Liver (tissue), 9 donors: Measurements from ENCODE around the gene NAA11. TPM values are rescaled to one million over a fixed set of nuclear protein-coding genes. Genes with fewer than 3 reads are reported as not detected.

Source experiments
- DNase-seq: peaks from one replicate; pipeline ENCODE4 v3.0.0-alpha.2; 2017; ENCODE audit warnings: low spot score
- H3K27ac ChIP-seq, 2 donors: one replicate each; pipeline ENCODE4 v1.7.0; 2013; ENCODE audit warnings: inconsistent platforms in 2 of 2, low read length in 2 of 2, control low read depth in 1 of 2, low read depth in 1 of 2, mild to moderate bottlenecking in 1 of 2
- H3K27me3 ChIP-seq, 4 donors: one replicate each; pipeline versions ENCODE4 v1.6.1 to v1.7.0; 2013; ENCODE audit warnings: low read length in 3 of 4, inconsistent platforms in 1 of 4, mild to moderate bottlenecking in 1 of 4, moderate library complexity in 1 of 4; ENCODE audit not compliant: control insufficient read depth in 4 of 4, insufficient read depth in 4 of 4
- H3K36me3 ChIP-seq, 4 donors: one replicate each; pipeline versions ENCODE4 v1.6.1 to v1.7.0; 2013; ENCODE audit warnings: low read length in 3 of 4, mild to moderate bottlenecking in 3 of 4, low read depth in 1 of 4, moderate library complexity in 1 of 4; ENCODE audit not compliant: control insufficient read depth in 4 of 4, insufficient read depth in 3 of 4
- H3K4me1 ChIP-seq, 4 donors: one replicate each; pipeline versions ENCODE4 v1.6.1 to v1.7.0; 2013; ENCODE audit warnings: low read length in 3 of 4, mild to moderate bottlenecking in 3 of 4, moderate library complexity in 1 of 4; ENCODE audit not compliant: control insufficient read depth in 4 of 4, insufficient read depth in 4 of 4
- H3K4me3 ChIP-seq, 3 donors: one replicate each; pipeline versions ENCODE4 v1.6.1 to v1.7.0; 2013; ENCODE audit warnings: low read length in 3 of 3, control low read depth in 1 of 3, low read depth in 1 of 3, mild to moderate bottlenecking in 1 of 3
- H3K9ac ChIP-seq, 2 donors: one replicate each; pipeline ENCODE4 v1.7.0; 2013; ENCODE audit warnings: low read length in 2 of 2, mild to moderate bottlenecking in 2 of 2, moderate library complexity in 2 of 2, control low read depth in 1 of 2, low read depth in 1 of 2
- H3K9me3 ChIP-seq, 4 donors: one replicate each; pipeline versions ENCODE4 v1.6.1 to v1.7.0; 2013; ENCODE audit warnings: low read length in 3 of 4; ENCODE audit not compliant: control insufficient read depth in 4 of 4
- EGR1 ChIP-seq, 2 donors: IDR thresholded peaks; 2 replicates each; pipeline ENCODE4 v1.6.1; 2016 to 2018; ENCODE audit warnings: antibody characterized with exemption in 2 of 2, low read depth in 2 of 2
- FOXA1 ChIP-seq: IDR thresholded peaks from 2 replicates; pipeline ENCODE4 v1.6.1; 2016; ENCODE audit warnings: antibody characterized with exemption
- HNF4A ChIP-seq, 2 donors: conservative IDR thresholded peaks; 2 replicates each; pipeline ENCODE4 v1.6.1; 2016; ENCODE audit warnings: antibody characterized with exemption in 2 of 2, mild to moderate bottlenecking in 2 of 2
- HNF4G ChIP-seq: IDR thresholded peaks from 2 replicates; pipeline ENCODE4 v1.6.1; 2016; ENCODE audit warnings: antibody characterized with exemption
- JUND ChIP-seq, 2 donors: IDR thresholded peaks; 2 replicates each; pipeline ENCODE4 v1.6.1; 2016; ENCODE audit warnings: antibody characterized with exemption in 2 of 2
- NR2F2 ChIP-seq: IDR thresholded peaks from 2 replicates; pipeline ENCODE4 v1.6.1; 2016; ENCODE audit warnings: antibody characterized with exemption
- RAD21 ChIP-seq, 2 donors: IDR thresholded peaks; 2 replicates each; pipeline ENCODE4 v1.6.1; 2016; ENCODE audit warnings: antibody characterized with exemption in 2 of 2, mild to moderate bottlenecking in 2 of 2
- RXRA ChIP-seq, 2 donors: IDR thresholded peaks; 2 replicates each; pipeline ENCODE4 v1.6.1; 2017 to 2018; ENCODE audit warnings: antibody characterized with exemption in 2 of 2, mild to moderate bottlenecking in 1 of 2
- TAF1 ChIP-seq: conservative IDR thresholded peaks from 2 replicates; pipeline ENCODE4 v1.6.1; 2016; ENCODE audit warnings: antibody characterized with exemption, mild to moderate bottlenecking
- WGBS: extraction: QIAGEN DNeasy Blood & Tissue Kit; methylation state at CpG from one replicate; pipeline ENCODE4 v1.1.7; 2013; 5-methylcytosine and 5-hydroxymethylcytosine counted together
- polyA plus RNA-seq, 2 donors: library from polyadenylated mRNA; stranded (reverse) in 1 of 2; unstranded in 1 of 2; fragments of 200-250 nt in 1 of 2; fragments of >200 nt in 1 of 2; fragmentation: Nextera tagmentation in 1 of 2; extraction: Ambion mirVana in 1 of 2; gene quantifications; one replicate each; pipeline versions ENCODE4 v1.2.1 to v1.2.3, GENCODE V29; 2013 to 2015
- total RNA-seq, 2 donors: library from RNA; depleted of rRNA; stranded (reverse); fragments of >200 nt; gene quantifications; one replicate each; pipeline ENCODE4 v1.2.3, GENCODE V29; 2014
- TF ChIP-seq, protein P1 (sequence below): IDR thresholded peaks from 2 replicates; pipeline ENCODE4 v1.6.1; 2016; ENCODE audit warnings: antibody characterized with exemption
- TF ChIP-seq, protein P2 (sequence below): IDR thresholded peaks from 2 replicates; pipeline ENCODE4 v1.6.1; 2016; ENCODE audit warnings: antibody characterized with exemption, mild to moderate bottlenecking
- TF ChIP-seq, protein P3 (sequence below): fragments of 150-350 bp; IDR thresholded peaks from 2 replicates; pipeline ENCODE4 v1.5.1; 2017; ENCODE audit warnings: improper control_type of control experiment, low read depth, low read length; ENCODE audit not compliant: missing input control
- TF ChIP-seq, protein P4 (sequence below): IDR thresholded peaks from 2 replicates; pipeline ENCODE4 v1.6.1; 2016; ENCODE audit warnings: antibody characterized with exemption
- donor health status: healthy.
- donor health status: healthy.
- donor health status: healthy.
- donor health status: healthy.
- donor health status: healthy.

The NAA11 gene
- total and polyA plus RNA-seq, 4 donors, result not detected

DNA sequence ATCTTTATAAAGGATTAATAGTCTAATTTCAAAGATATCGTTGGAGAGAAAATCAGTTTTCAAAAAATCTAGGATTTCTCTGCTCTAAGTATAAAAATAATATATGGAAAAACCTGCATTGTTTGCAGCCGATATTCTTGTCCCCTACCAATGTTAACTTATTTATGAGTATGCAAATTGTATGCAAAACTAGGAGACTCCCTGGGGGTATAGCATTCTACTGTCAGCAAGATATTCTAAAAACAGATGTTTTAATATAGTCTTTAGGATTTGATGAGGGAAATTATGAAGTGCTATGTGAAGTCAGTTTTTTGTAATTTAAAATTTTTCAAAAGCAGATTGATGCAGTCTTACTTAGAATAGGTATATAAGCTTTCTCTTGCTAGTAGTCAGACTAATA is 41.2 kb upstream of the NAA11 start:
- no peaks in the 10 kb centered on the region for H3K4me1 ChIP-seq
- no peaks in the 10 kb centered on the region for H3K36me3 ChIP-seq
- TF ChIP-seq FOXA1, result no peak
- no peak for DNase-seq
- no peaks in the 10 kb centered on the region for H3K27me3 ChIP-seq
- WGBS, result 82% methylated on average over 2 of the region's 2 CpGs
- no peaks in the 10 kb centered on the region for H3K9me3 ChIP-seq
- no peak overlapping the region for H3K4me3 ChIP-seq
- H3K27ac ChIP-seq, result no peak overlapping the region
- no peak overlapping the region for H3K9ac ChIP-seq

DNA sequence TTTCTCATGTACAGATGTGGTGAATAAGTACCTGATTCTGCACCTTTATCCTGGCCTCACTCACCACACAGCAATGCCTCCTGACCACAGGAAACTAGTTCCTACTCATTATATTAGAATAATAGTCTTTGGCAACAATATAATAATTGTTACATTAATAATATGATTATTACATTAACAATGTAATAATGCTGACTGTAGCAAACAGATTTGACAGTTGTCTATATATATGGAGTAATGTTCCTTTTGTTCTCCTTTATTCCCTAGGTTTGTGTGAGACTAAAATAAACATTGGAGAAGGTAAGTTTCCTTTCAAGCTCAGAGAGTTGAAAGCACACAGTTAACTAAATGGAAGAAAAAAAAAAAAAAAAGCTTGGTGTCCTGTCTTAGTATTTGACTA is 40.6 kb upstream of the NAA11 start:
- TF ChIP-seq RAD21 (IDR thresholded peaks at IDR 0.05), result no peak
- Histone ChIP-seq H3K4me1 (no peaks in the 10 kb centered on the region), H3K27me3 (no peaks in the 10 kb centered on the region), H3K9ac (no peak overlapping the region), H3K27ac (no peak overlapping the region), H3K36me3 (no peaks in the 10 kb centered on the region), H3K4me3 (no peak overlapping the region), H3K9me3 (no peaks in the 10 kb centered on the region)
- no peak for DNase-seq

DNA sequence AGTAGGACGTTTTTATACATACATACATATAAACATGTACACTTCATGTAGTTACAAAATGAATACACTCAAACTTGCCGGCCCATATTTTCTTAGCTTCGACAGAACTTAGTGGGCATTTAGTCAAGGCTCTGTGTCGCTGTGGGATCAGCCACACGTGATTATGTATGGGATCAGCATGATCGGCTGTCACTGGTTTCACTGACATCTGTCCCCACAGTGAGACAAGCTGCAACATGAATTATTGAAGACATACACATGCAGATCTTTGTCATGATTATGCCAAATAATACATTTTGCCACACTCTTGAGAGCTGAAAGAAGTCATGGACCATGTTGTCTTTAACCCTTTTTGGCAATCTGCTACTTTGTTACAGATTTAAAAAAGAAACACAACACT is 38.2 kb upstream of the NAA11 start:
- DNase-seq, result no peak
- 77% methylated on average over 6 of the region's 6 CpGs for WGBS
- H3K4me1 ChIP-seq, result no peaks in the 10 kb centered on the region
- H3K36me3 ChIP-seq, result no peaks in the 10 kb centered on the region
- H3K9me3 ChIP-seq, result no peaks in the 10 kb centered on the region
- no peak overlapping the region for H3K9ac ChIP-seq
- H3K27me3 ChIP-seq, result no peaks in the 10 kb centered on the region
- TF ChIP-seq NR2F2 (no peak), HNF4G (no peak), EGR1 (IDR thresholded peaks at IDR 0.05; ENCODE audit: low read depth in 2 of 2) (no peak), HNF4A (conservative IDR thresholded peaks at IDR 0.05) (no peak), JUND (IDR thresholded peaks at IDR 0.05) (no peak)
- TF ChIP-seq, protein P1, sequence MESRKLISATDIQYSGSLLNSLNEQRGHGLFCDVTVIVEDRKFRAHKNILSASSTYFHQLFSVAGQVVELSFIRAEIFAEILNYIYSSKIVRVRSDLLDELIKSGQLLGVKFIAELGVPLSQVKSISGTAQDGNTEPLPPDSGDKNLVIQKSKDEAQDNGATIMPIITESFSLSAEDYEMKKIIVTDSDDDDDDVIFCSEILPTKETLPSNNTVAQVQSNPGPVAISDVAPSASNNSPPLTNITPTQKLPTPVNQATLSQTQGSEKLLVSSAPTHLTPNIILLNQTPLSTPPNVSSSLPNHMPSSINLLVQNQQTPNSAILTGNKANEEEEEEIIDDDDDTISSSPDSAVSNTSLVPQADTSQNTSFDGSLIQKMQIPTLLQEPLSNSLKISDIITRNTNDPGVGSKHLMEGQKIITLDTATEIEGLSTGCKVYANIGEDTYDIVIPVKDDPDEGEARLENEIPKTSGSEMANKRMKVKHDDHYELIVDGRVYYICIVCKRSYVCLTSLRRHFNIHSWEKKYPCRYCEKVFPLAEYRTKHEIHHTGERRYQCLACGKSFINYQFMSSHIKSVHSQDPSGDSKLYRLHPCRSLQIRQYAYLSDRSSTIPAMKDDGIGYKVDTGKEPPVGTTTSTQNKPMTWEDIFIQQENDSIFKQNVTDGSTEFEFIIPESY, result no peak
- TF ChIP-seq, protein P2, sequence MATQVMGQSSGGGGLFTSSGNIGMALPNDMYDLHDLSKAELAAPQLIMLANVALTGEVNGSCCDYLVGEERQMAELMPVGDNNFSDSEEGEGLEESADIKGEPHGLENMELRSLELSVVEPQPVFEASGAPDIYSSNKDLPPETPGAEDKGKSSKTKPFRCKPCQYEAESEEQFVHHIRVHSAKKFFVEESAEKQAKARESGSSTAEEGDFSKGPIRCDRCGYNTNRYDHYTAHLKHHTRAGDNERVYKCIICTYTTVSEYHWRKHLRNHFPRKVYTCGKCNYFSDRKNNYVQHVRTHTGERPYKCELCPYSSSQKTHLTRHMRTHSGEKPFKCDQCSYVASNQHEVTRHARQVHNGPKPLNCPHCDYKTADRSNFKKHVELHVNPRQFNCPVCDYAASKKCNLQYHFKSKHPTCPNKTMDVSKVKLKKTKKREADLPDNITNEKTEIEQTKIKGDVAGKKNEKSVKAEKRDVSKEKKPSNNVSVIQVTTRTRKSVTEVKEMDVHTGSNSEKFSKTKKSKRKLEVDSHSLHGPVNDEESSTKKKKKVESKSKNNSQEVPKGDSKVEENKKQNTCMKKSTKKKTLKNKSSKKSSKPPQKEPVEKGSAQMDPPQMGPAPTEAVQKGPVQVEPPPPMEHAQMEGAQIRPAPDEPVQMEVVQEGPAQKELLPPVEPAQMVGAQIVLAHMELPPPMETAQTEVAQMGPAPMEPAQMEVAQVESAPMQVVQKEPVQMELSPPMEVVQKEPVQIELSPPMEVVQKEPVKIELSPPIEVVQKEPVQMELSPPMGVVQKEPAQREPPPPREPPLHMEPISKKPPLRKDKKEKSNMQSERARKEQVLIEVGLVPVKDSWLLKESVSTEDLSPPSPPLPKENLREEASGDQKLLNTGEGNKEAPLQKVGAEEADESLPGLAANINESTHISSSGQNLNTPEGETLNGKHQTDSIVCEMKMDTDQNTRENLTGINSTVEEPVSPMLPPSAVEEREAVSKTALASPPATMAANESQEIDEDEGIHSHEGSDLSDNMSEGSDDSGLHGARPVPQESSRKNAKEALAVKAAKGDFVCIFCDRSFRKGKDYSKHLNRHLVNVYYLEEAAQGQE, result no peak
- H3K4me3 ChIP-seq, result no peak overlapping the region
- no peak overlapping the region for H3K27ac ChIP-seq

DNA sequence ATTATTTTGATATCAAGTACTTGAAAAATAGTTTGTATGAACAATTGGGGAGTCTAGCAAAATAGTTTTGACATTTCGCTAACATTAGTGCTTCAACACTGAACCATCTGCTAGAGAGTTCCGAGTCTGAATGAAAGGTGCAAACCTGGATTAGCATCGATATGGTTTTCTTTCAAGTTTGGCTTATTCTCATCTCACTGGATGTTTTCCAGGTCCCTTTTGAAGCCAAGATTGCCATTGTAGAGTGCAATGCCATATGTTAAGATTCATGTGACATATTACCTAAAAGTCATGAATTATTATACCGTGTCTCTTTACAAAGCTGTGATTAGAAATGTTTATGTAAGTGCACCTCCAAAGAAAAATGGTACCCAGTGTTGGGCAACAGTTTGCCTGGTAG is 36.8 kb upstream of the NAA11 start:
- 84% methylated on average over 4 of the region's 4 CpGs for WGBS
- Histone ChIP-seq H3K4me3 (no peak overlapping the region), H3K36me3 (no peaks in the 10 kb centered on the region), H3K4me1 (no peaks in the 10 kb centered on the region), H3K27me3 (no peaks in the 10 kb centered on the region), H3K27ac (no peak overlapping the region), H3K9ac (no peak overlapping the region), H3K9me3 (no peaks in the 10 kb centered on the region)
- DNase-seq, result no peak
- TF ChIP-seq FOXA1 (no peak), EGR1 (IDR thresholded peaks at IDR 0.05; ENCODE audit: low read depth in 2 of 2) (no peak), RXRA (IDR thresholded peaks at IDR 0.05) (no peak), HNF4G (no peak), NR2F2 (no peak), TAF1 (no peak)
- TF ChIP-seq, protein P3, sequence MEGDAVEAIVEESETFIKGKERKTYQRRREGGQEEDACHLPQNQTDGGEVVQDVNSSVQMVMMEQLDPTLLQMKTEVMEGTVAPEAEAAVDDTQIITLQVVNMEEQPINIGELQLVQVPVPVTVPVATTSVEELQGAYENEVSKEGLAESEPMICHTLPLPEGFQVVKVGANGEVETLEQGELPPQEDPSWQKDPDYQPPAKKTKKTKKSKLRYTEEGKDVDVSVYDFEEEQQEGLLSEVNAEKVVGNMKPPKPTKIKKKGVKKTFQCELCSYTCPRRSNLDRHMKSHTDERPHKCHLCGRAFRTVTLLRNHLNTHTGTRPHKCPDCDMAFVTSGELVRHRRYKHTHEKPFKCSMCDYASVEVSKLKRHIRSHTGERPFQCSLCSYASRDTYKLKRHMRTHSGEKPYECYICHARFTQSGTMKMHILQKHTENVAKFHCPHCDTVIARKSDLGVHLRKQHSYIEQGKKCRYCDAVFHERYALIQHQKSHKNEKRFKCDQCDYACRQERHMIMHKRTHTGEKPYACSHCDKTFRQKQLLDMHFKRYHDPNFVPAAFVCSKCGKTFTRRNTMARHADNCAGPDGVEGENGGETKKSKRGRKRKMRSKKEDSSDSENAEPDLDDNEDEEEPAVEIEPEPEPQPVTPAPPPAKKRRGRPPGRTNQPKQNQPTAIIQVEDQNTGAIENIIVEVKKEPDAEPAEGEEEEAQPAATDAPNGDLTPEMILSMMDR, result no peak
- TF ChIP-seq, protein P2, result no peak
- TF ChIP-seq, protein P4, sequence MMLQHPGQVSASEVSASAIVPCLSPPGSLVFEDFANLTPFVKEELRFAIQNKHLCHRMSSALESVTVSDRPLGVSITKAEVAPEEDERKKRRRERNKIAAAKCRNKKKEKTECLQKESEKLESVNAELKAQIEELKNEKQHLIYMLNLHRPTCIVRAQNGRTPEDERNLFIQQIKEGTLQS, result no peak
